ENCODE data around the gene TIPARP. TPM values are rescaled to one million over a fixed set of nuclear protein-coding genes. Genes with fewer than 3 reads are reported as not detected.

Gene TIPARP
- total RNA-seq, 3 donors from 2014 or later (not counting 1 experiment from before 2014, with no cell fraction given), result 129 to 249 (median 147) TPM

DNA sequence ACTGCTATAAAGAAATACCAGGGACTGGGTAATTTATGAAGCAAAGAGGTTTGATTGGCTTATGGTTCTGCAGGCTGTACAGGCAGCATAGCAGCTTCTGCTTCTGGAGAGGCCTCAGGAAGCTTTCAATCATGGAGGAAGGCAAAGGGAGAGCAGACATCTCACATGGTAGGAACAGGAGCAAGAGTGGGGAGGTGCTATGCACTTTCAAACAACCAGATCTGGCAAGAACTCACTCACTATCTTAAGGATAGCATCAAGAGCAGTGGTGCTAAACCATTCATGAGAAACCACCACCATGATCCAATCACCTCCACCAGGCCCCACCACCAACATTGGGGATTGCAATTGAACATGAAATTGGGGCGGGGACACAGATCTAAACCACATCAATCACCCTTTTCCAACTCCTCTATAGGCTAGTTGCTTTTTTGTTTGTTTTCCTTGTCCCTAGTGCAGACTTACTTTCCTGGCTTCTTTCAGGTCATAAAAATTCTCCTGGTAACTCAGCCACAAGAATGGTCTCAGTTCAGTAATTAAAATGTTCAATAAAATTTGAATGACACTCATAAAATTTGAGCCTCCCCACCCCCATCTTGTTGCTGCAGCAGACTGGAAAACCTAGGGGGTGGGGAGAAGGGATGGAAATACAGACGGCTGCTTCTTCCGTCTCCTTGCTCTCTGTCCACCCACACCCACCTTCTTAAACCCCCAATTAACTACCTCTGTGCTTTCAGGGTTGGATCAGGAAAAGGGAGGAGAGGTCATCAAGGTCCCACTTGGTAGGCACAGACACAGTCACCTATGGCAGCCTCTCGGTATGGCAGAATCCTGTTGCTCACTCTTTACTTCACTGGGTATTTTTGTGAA is 16.3 kb upstream of the TIPARP start:
- Mint-ChIP-seq H3K27me3 (ENCODE audit: low read depth in 2 of 2) (peaks cover 0 to 2% of the 10 kb centered on the region in 2 donors), H3K36me3 (no peaks in the 10 kb centered on the region), H3K4me1 (peaks cover 5 to 10% of the 10 kb centered on the region in 2 donors), H3K9me3 (no peaks in the 10 kb centered on the region), H3K27ac (no peak overlapping the region), H3K4me3 (no peak overlapping the region)
- TF ChIP-seq CTCF (IDR thresholded peaks at IDR 0.05), result no peak
- Histone ChIP-seq H3K4me1 (ENCODE audit: control insufficient read depth, insufficient read depth, low read length) (no peaks in the 10 kb centered on the region), H3K4me3 (ENCODE audit: low read length) (no peak overlapping the region), H3K27me3 (ENCODE audit: control insufficient read depth, insufficient read depth, low read length) (no peaks in the 10 kb centered on the region), H3K36me3 (ENCODE audit: control insufficient read depth, insufficient read depth, low read length) (no peaks in the 10 kb centered on the region), H3K27ac (ENCODE audit: low read length) (no peak overlapping the region), H3K9me3 (ENCODE audit: control insufficient read depth, insufficient read depth, low read length) (no peaks in the 10 kb centered on the region)
- DNase-seq, result no peak
- intact Hi-C loops (cut with micrococcal nuclease), result no loop called here
- no peak for ATAC-seq
- 100% methylated on average over 2 of the region's 4 CpGs for WGBS (ENCODE audit: insufficient coverage)

- Mint-ChIP-seq H3K36me3 (no peaks in the 10 kb centered on the region), H3K4me3 (no peak overlapping the region), H3K4me1 (peaks cover 6 to 12% of the 10 kb centered on the region in 2 donors), H3K9me3 (no peaks in the 10 kb centered on the region), H3K27ac (no peak overlapping the region), H3K27me3 (ENCODE audit: low read depth in 2 of 2) (peaks cover 0 to 2% of the 10 kb centered on the region in 2 donors)
- Histone ChIP-seq H3K4me3 (ENCODE audit: low read length) (no peak overlapping the region), H3K27me3 (ENCODE audit: control insufficient read depth, insufficient read depth, low read length) (no peaks in the 10 kb centered on the region), H3K4me1 (ENCODE audit: control insufficient read depth, insufficient read depth, low read length) (no peaks in the 10 kb centered on the region), H3K9me3 (ENCODE audit: control insufficient read depth, insufficient read depth, low read length) (no peaks in the 10 kb centered on the region), H3K36me3 (ENCODE audit: control insufficient read depth, insufficient read depth, low read length) (no peaks in the 10 kb centered on the region), H3K27ac (ENCODE audit: low read length) (no peak overlapping the region)
- 95% methylated on average over 1 of the region's 1 CpG for WGBS (ENCODE audit: insufficient coverage)
- DNase-seq, result no peak
- intact Hi-C loops (cut with micrococcal nuclease), result no loop called here
- ATAC-seq, result no peak
- no peak for TF ChIP-seq CTCF (IDR thresholded peaks at IDR 0.05)
Measured at GRCh38 chr3:156658732-156659090, 15.7 kb upstream of the TIPARP start.

DNA sequence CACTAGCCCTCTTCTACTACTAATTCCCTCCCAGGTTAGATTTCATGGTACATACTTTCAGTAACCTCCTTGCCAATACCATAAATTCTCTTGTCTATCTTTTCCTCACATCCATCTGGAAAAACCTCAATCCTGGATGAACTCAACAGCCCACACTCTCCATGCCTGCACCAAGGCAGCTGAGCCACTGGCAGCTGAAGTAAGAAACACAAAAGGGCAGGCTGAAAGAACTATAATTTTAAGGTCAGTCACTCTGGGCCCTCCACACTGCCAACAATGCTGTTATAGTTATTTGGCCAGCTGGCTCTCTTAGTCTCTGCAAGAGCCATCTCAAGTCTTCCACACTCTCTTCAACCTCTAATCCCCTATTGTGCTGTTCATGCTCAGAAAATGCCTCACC is 15.1 kb upstream of the TIPARP start:
- peaks cover 11 to 18% of the 10 kb centered on the region in 2 donors for H3K4me1 Mint-ChIP-seq
- DNase-seq (no peak), ATAC-seq (no peak)
- H3K36me3 Mint-ChIP-seq, result no peaks in the 10 kb centered on the region
- H3K9me3 Mint-ChIP-seq, result no peaks in the 10 kb centered on the region
- intact Hi-C loops (cut with micrococcal nuclease), result no loop called here
- Histone ChIP-seq H3K4me1 (ENCODE audit: control insufficient read depth, insufficient read depth, low read length) (peaks cover 1% of the 10 kb centered on the region), H3K27me3 (ENCODE audit: control insufficient read depth, insufficient read depth, low read length) (no peaks in the 10 kb centered on the region), H3K27ac (ENCODE audit: low read length) (no peak overlapping the region), H3K4me3 (ENCODE audit: low read length) (no peak overlapping the region), H3K9me3 (ENCODE audit: control insufficient read depth, insufficient read depth, low read length) (no peaks in the 10 kb centered on the region), H3K36me3 (ENCODE audit: control insufficient read depth, insufficient read depth, low read length) (no peaks in the 10 kb centered on the region)
- H3K27ac Mint-ChIP-seq, result no peak overlapping the region
- TF ChIP-seq CTCF (IDR thresholded peaks at IDR 0.05), result no peak
- no peak overlapping the region for H3K4me3 Mint-ChIP-seq
- H3K27me3 Mint-ChIP-seq (ENCODE audit: low read depth in 2 of 2), result peaks cover 0 to 2% of the 10 kb centered on the region in 2 donors

GRCh38 chr3:156661155-156661554 is 13.2 kb upstream of the TIPARP start:
- ATAC-seq, result no peak
- DNase-seq, result no peak
- H3K4me1 ChIP-seq (ENCODE audit: control insufficient read depth, insufficient read depth, low read length), result peaks cover 4% of the 10 kb centered on the region
- no peak overlapping the region for H3K27ac Mint-ChIP-seq
- 48% methylated on average over 2 of the region's 2 CpGs for WGBS (ENCODE audit: insufficient coverage)
- H3K9me3 ChIP-seq (ENCODE audit: control insufficient read depth, insufficient read depth, low read length), result no peaks in the 10 kb centered on the region
- intact Hi-C loops (cut with micrococcal nuclease), result no loop called here
- H3K27me3 Mint-ChIP-seq (ENCODE audit: low read depth in 2 of 2), result peaks cover 0 to 2% of the 10 kb centered on the region in 2 donors
- H3K4me1 Mint-ChIP-seq, result peaks cover 30 to 37% of the 10 kb centered on the region in 2 donors
- H3K27ac ChIP-seq (ENCODE audit: low read length), result no peak overlapping the region
- H3K36me3 ChIP-seq (ENCODE audit: control insufficient read depth, insufficient read depth, low read length), result no peaks in the 10 kb centered on the region
- H3K4me3 Mint-ChIP-seq, result no peak overlapping the region
- no peaks in the 10 kb centered on the region for H3K36me3 Mint-ChIP-seq
- H3K27me3 ChIP-seq (ENCODE audit: control insufficient read depth, insufficient read depth, low read length), result no peaks in the 10 kb centered on the region
- H3K4me3 ChIP-seq (ENCODE audit: low read length), result no peak overlapping the region
- peaks cover 0 to 3% of the 10 kb centered on the region in 2 donors for H3K9me3 Mint-ChIP-seq
- TF ChIP-seq CTCF (IDR thresholded peaks at IDR 0.05), result no peak
